WI38 (cell line): ENCODE results near the gene FAM149A.

Source experiments
- H3K4me3 ChIP-seq: 2 replicates; pipeline ENCODE4 v1.5.1; 2011; ENCODE audit warnings: low read depth, mild to moderate bottlenecking, control low read depth, low read length
- CTCF ChIP-seq: IDR thresholded peaks from 2 replicates; pipeline ENCODE4 v1.5.1; 2012; ENCODE audit warnings: low read depth, mild to moderate bottlenecking, control low read depth, low read length

The FAM149A gene

GRCh38 chr4:186217733-186218293 is 113.3 kb downstream of the FAM149A start:
- TF ChIP-seq CTCF, result no peak
- H3K4me3 ChIP-seq, result no peak overlapping the region

GRCh38 chr4:186221624-186222023 is 117.1 kb downstream of the FAM149A start:
- no peak overlapping the region for H3K4me3 ChIP-seq
- no peak for TF ChIP-seq CTCF
